PFSK-1 (cell line): ENCODE measurements around the gene TCEAL3.

Source experiments
- SIN3A ChIP-seq: IDR thresholded peaks from 2 replicates; pipeline ENCODE4 v1.6.1; 2012; ENCODE audit warnings: mild to moderate bottlenecking, low read length, moderate library complexity, borderline replicate concordance; ENCODE audit not compliant: insufficient read depth
- TAF1 ChIP-seq: IDR thresholded peaks from 2 replicates; pipeline ENCODE4 v1.6.1; 2012; ENCODE audit warnings: low read length, control low read depth, borderline replicate concordance; ENCODE audit not compliant: insufficient read depth
- TF ChIP-seq, protein P1 (sequence below), 2 experiments: IDR thresholded peaks; 2 replicates each; pipeline versions ENCODE4 v1.6.1 to v1.8.0; 2011 to 2012; ENCODE audit warnings: low read depth in 2 of 2, low read length in 2 of 2, control low read depth in 1 of 2, inconsistent platforms in 1 of 2, mild to moderate bottlenecking in 1 of 2, moderate library complexity in 1 of 2; ENCODE audit not compliant: insufficient read depth in 1 of 2

GRCh38 chrX:103615781-103616371 is 8.1 kb downstream of the TCEAL3 start:
- TF ChIP-seq, protein P1, sequence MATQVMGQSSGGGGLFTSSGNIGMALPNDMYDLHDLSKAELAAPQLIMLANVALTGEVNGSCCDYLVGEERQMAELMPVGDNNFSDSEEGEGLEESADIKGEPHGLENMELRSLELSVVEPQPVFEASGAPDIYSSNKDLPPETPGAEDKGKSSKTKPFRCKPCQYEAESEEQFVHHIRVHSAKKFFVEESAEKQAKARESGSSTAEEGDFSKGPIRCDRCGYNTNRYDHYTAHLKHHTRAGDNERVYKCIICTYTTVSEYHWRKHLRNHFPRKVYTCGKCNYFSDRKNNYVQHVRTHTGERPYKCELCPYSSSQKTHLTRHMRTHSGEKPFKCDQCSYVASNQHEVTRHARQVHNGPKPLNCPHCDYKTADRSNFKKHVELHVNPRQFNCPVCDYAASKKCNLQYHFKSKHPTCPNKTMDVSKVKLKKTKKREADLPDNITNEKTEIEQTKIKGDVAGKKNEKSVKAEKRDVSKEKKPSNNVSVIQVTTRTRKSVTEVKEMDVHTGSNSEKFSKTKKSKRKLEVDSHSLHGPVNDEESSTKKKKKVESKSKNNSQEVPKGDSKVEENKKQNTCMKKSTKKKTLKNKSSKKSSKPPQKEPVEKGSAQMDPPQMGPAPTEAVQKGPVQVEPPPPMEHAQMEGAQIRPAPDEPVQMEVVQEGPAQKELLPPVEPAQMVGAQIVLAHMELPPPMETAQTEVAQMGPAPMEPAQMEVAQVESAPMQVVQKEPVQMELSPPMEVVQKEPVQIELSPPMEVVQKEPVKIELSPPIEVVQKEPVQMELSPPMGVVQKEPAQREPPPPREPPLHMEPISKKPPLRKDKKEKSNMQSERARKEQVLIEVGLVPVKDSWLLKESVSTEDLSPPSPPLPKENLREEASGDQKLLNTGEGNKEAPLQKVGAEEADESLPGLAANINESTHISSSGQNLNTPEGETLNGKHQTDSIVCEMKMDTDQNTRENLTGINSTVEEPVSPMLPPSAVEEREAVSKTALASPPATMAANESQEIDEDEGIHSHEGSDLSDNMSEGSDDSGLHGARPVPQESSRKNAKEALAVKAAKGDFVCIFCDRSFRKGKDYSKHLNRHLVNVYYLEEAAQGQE (IDR thresholded peaks at IDR 0.05; ENCODE audit: insufficient read depth in 1 of 2, low read depth in 2 of 2, low read length in 2 of 2) = no peak
- TF ChIP-seq TAF1 = no peak
- TF ChIP-seq SIN3A = no peak
